RWPE2 (cell line): ENCODE data around the gene CDK16.

Source experiments
- ATAC-seq: fragments of 200-7000 bp; cut with Tn5 transposase; 3 replicates; pipeline ENCODE4 v1.9.1; 2021; ENCODE audit warnings: low read depth
- DNase-seq: peaks from one replicate; pipeline ENCODE4 v3.0.0-alpha.2; 2020; ENCODE audit warnings: low spot score
- H3K27ac ChIP-seq: fragments of 450-650 bp; 2 replicates; pipeline ENCODE4 v1.5.1; 2017; ENCODE audit warnings: mild to moderate bottlenecking; ENCODE audit not compliant: poor library complexity, severe bottlenecking
- H3K27me3 ChIP-seq: fragments of 250-450 bp; sonication (Bioruptor Pico); 2 replicates; pipeline ENCODE4 v1.5.1; 2021; ENCODE audit warnings: mild to moderate bottlenecking, moderate library complexity; ENCODE audit not compliant: insufficient read depth, poor library complexity, severe bottlenecking
- H3K36me3 ChIP-seq: fragments of 250-450 bp; sonication (Bioruptor Pico); 2 replicates; pipeline ENCODE4 v1.5.1; 2020; ENCODE audit warnings: low read depth, mild to moderate bottlenecking, moderate library complexity
- H3K4me1 ChIP-seq: fragments of 250-450 bp; sonication (Bioruptor Pico); 2 replicates; pipeline ENCODE4 v1.5.1; 2021; ENCODE audit warnings: mild to moderate bottlenecking, moderate library complexity; ENCODE audit not compliant: insufficient read depth, poor library complexity, severe bottlenecking
- H3K4me3 ChIP-seq: fragments of 250-450 bp; sonication (Bioruptor Pico); 2 replicates; pipeline ENCODE4 v1.5.1; 2021; ENCODE audit warnings: mild to moderate bottlenecking, moderate library complexity; ENCODE audit not compliant: severe bottlenecking
- H3K9me3 ChIP-seq: fragments of 250-450 bp; sonication (Bioruptor Pico); 2 replicates; pipeline ENCODE4 v1.5.1; 2021; ENCODE audit warnings: mild to moderate bottlenecking, moderate library complexity; ENCODE audit not compliant: severe bottlenecking
- CTCF ChIP-seq: fragments of 450-650 bp; IDR thresholded peaks from one replicate; pipeline ENCODE4 v1.5.1; 2017; ENCODE audit warnings: mild to moderate bottlenecking, moderate library complexity; ENCODE audit not compliant: poor library complexity, severe bottlenecking

Gene CDK16

GRCh38 chrX:47224896-47225290, 6.4 kb downstream of the CDK16 start:
- Histone ChIP-seq H3K9me3 (no peaks in the 10 kb centered on the region), H3K4me1 (no peaks in the 10 kb centered on the region), H3K4me3 (no peak overlapping the region), H3K27me3 (no peaks in the 10 kb centered on the region), H3K27ac (no peak overlapping the region), H3K36me3 (peaks cover 53% of the 10 kb centered on the region)
- no peak for DNase-seq
- no peak for TF ChIP-seq CTCF
- no peak for ATAC-seq

- no peaks in the 10 kb centered on the region for H3K9me3 ChIP-seq
- no peak for TF ChIP-seq CTCF
- no peak overlapping the region for H3K27ac ChIP-seq
- no peaks in the 10 kb centered on the region for H3K4me1 ChIP-seq
- H3K36me3 ChIP-seq: peaks cover 48% of the 10 kb centered on the region
- no peak overlapping the region for H3K4me3 ChIP-seq
- no peak for ATAC-seq
- no peak for DNase-seq
- no peaks in the 10 kb centered on the region for H3K27me3 ChIP-seq
Measured at GRCh38 chrX:47226071-47226470, 7.6 kb downstream of the CDK16 start.

- H3K4me3 ChIP-seq: no peak overlapping the region
- peaks cover 43% of the 10 kb centered on the region for H3K36me3 ChIP-seq
- TF ChIP-seq CTCF: no peak
Measured at GRCh38 chrX:47226531-47227333, 8.3 kb downstream of the CDK16 start.

GRCh38 chrX:47227334-47227583, 8.8 kb downstream of the CDK16 start:
- Histone ChIP-seq H3K27ac (no peak overlapping the region), H3K4me1 (peaks cover 2% of the 10 kb centered on the region), H3K9me3 (no peaks in the 10 kb centered on the region), H3K4me3 (no peak overlapping the region), H3K36me3 (peaks cover 39% of the 10 kb centered on the region), H3K27me3 (no peaks in the 10 kb centered on the region)
- TF ChIP-seq CTCF: no peak
- ATAC-seq (no peak), DNase-seq (no peak)

More at GRCh38 chrX:47226531-47227333, 8.3 kb downstream of the CDK16 start:
- Histone ChIP-seq H3K27ac (no peak overlapping the region), H3K4me1 (no peaks in the 10 kb centered on the region), H3K9me3 (no peaks in the 10 kb centered on the region), H3K27me3 (no peaks in the 10 kb centered on the region)
- no peak for ATAC-seq
- DNase-seq: no peak

GRCh38 chrX:47228550-47229270, 10.2 kb downstream of the CDK16 start:
- TF ChIP-seq CTCF: no peak
- H3K4me3 ChIP-seq: no peak overlapping the region
- ATAC-seq: no peak

More at GRCh38 chrX:47228550-47229270, 10.2 kb downstream of the CDK16 start:
- DNase-seq: no peak
- H3K9me3 ChIP-seq: no peaks in the 10 kb centered on the region
- peaks cover 3% of the 10 kb centered on the region for H3K4me1 ChIP-seq
- H3K27ac ChIP-seq: no peak overlapping the region
- H3K27me3 ChIP-seq: no peaks in the 10 kb centered on the region
- peaks cover 31% of the 10 kb centered on the region for H3K36me3 ChIP-seq
